K562 treated with DMSO at 1 percent for 48 hours (cell line): ENCODE data around the gene PNLDC1. TPM values are rescaled to one million over a fixed set of nuclear protein-coding genes. Genes with fewer than 3 reads are reported as not detected.

Experiments
- total RNA-seq: library from RNA; unstranded; fragments of 300-600 nt; gene quantifications from 2 replicates; pipeline ENCODE4 v1.2.3, GENCODE V29; 2022; ENCODE audit warnings: low replicate concordance; ENCODE audit errors: extremely low read depth

The PNLDC1 gene
- total RNA-seq = not detected in 2 replicates

GRCh38 chr6:159800141-159800865 lies at the start of gene PNLDC1:
Gene PNLDC1 (plus strand): TSS chr6:159800276. CDS start chr6:159800308, 32 bp downstream.

GRCh38 chr6:159761873-159762680 lies 38.0 kb upstream of the PNLDC1 start, which contains the start of gene ACAT2:
Gene ACAT2 (plus strand): TSS chr6:159762045. CDS start chr6:159762088, 43 bp downstream.

GRCh38 chr6:159789377-159790148 lies 10.5 kb upstream of the PNLDC1 start, which contains the start of gene TCP1:
Gene TCP1 (minus strand): TSS chr6:159789602. CDS start chr6:159789468, 134 bp downstream.

GRCh38 chr6:159790149-159790955 lies 9.7 kb upstream of the PNLDC1 start, which contains the start of gene MRPL18:
Gene MRPL18 (plus strand): TSS chr6:159790467. CDS start chr6:159790588, 121 bp downstream.

Other genes with a start within 250 kb of the PNLDC1 start
- not detected in 2 replicates for gene SOD2, start 107.0 kb upstream of the PNLDC1 start, total RNA-seq
- gene WTAP, start 72.8 kb upstream of the PNLDC1 start, total RNA-seq = not detected in 2 replicates
- not detected in 2 replicates for gene ACAT2, start 38.2 kb upstream of the PNLDC1 start, total RNA-seq
- gene TCP1, start 10.7 kb upstream of the PNLDC1 start, total RNA-seq = not detected in 2 replicates
- gene MRPL18, start 9.8 kb upstream of the PNLDC1 start, total RNA-seq = not detected in 2 replicates
- not detected in 2 replicates for gene MAS1, start 90.7 kb downstream of the PNLDC1 start, total RNA-seq
- gene IGF2R, start 168.8 kb downstream of the PNLDC1 start, total RNA-seq = 97.1 TPM in 1 of 2 replicates, not detected in the other